ENCODE measurements around the gene ZNF841. TPM values are rescaled to one million over a fixed set of nuclear protein-coding genes. Genes with fewer than 3 reads are reported as not detected.
A peak's percentile ranks its signal among the peaks of the same experiment; 100 is the strongest.

Gene ZNF841
- total RNA-seq, 1 donor from 2014 or later: 14.3 TPM

DNA sequence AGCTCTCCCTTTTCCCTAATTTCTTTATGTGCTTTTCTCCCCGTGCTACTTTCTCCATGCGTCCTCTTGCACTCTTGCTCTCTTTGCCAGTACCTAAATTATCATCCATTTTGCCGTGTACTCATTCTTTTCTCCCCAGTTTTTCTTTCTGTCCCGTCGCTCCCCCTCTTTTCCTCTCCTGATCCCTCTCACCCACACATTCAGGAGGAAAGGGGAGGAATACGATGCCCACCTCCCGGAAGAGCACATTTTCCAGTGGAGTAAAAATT is 43.4 kb upstream of the ZNF841 start:
- Mint-ChIP-seq H3K27ac (ENCODE audit: unreplicated experiment) (peak overlapping the region; percentile 99), H3K9me3 (peaks cover 28% of the 10 kb centered on the region), H3K4me1 (peaks cover 22% of the 10 kb centered on the region), H3K36me3 (ENCODE audit: low read depth) (peaks cover 60% of the 10 kb centered on the region), H3K27me3 (ENCODE audit: low read depth) (no peaks in the 10 kb centered on the region), H3K4me3 (peak overlapping the region; percentile 98)
- DNase-seq (ENCODE audit: low read depth, low spot score): no peak
- no peak for TF ChIP-seq CTCF (conservative IDR thresholded peaks at IDR 0.05)

DNA sequence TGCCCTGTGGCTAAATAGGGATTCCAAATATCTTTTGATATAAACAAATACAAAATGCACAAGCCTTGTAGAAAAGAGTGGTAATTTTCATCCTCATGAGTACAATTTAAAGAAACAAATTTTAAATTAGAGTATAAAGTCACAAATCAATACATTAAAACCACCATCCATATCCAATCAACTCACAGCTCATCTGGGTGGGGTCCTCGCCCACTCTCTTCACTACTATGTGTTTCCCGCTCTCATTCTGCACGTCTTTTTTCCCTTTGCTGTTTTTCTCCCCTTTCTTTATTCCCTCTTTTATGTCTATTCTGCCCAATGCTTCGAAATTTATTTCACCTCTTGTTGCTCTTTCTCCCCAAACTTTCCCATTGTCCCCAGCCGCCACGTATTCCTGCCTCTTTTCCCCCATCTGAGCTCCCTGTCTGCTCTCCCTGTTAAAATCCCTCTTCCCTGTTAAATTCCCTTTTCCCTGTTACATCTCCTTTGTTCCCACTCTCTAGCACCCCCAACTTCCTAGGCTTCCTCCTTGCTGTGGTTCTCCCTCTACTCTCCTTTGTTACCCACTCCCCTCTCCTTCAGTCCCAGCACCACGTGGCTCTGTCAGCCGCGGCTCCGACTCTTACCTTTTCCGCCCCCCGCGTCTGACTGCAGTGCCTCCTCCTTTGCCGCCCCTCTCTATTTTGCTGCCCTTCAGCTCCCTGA is 42.9 kb upstream of the ZNF841 start:
- peak; percentile 54 for DNase-seq (ENCODE audit: low read depth, low spot score)
- Mint-ChIP-seq H3K27ac (ENCODE audit: unreplicated experiment) (peak overlapping the region; percentile 99), H3K4me1 (peaks cover 22% of the 10 kb centered on the region), H3K9me3 (peaks cover 30% of the 10 kb centered on the region), H3K27me3 (ENCODE audit: low read depth) (no peaks in the 10 kb centered on the region), H3K4me3 (peak overlapping the region; percentile 98), H3K36me3 (ENCODE audit: low read depth) (peaks cover 63% of the 10 kb centered on the region)
- no peak for TF ChIP-seq CTCF (conservative IDR thresholded peaks at IDR 0.05)

DNA sequence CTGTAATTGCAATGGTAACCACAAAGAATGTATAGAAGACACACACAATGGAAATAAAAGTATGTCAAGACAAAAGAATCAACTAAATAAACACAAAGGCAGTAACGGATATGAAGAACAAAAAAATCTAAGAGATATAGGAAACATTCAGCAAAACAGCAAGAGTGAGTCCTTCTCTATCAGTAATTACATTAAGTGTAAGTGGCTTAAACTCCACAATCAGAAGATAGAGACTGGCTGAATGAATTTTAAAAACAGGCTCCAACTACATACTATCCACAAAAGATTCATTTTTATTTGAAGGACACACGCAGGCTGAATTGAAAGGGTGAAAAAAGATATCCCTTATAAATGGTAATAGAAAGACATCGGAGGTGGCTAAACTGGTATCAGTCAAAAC is 24.7 kb upstream of the ZNF841 start:
- no peaks in the 10 kb centered on the region for H3K4me1 Mint-ChIP-seq
- no peak for TF ChIP-seq CTCF (conservative IDR thresholded peaks at IDR 0.05)
- H3K36me3 Mint-ChIP-seq (ENCODE audit: low read depth): peaks cover 91% of the 10 kb centered on the region
- DNase-seq (ENCODE audit: low read depth, low spot score): no peak
- H3K9me3 Mint-ChIP-seq: peaks cover 48% of the 10 kb centered on the region
- no peak overlapping the region for H3K27ac Mint-ChIP-seq (ENCODE audit: unreplicated experiment)
- no peak overlapping the region for H3K4me3 Mint-ChIP-seq
- no peaks in the 10 kb centered on the region for H3K27me3 Mint-ChIP-seq (ENCODE audit: low read depth)

DNA sequence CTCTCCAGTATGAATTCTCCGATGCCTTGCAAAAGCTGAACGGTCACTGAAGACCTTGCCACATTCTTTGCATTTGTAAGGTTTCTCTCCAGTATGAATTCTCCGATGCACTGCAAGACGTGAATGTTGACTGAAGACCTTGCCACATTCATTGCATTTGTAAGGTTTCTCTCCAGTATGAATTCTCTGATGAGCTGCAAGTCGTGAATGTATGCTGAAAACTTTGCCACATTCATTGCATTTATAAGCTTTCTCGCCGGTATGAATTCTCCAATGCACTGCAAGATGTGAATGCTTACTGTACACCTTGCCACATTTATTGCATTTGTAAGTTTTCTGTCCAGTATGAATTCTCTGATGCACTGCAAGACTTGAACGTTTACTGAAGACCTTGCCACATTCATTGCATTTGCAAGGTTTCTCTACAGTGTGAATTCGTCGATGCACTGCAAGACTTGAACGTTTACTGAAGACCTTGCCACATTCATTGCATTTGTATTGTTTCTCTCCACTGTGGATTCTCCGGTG is 20.0 kb upstream of the ZNF841 start:
- Mint-ChIP-seq H3K4me1 (no peaks in the 10 kb centered on the region), H3K36me3 (ENCODE audit: low read depth) (peaks cover 88% of the 10 kb centered on the region), H3K27ac (ENCODE audit: unreplicated experiment) (no peak overlapping the region), H3K9me3 (peaks cover 53% of the 10 kb centered on the region), H3K27me3 (ENCODE audit: low read depth) (no peaks in the 10 kb centered on the region), H3K4me3 (no peak overlapping the region)
- no peak for DNase-seq (ENCODE audit: low read depth, low spot score)
- no peak for TF ChIP-seq CTCF (conservative IDR thresholded peaks at IDR 0.05)

GRCh38 chr19:52114691-52115090 is 19.1 kb upstream of the ZNF841 start:
- peaks cover 87% of the 10 kb centered on the region for H3K36me3 Mint-ChIP-seq (ENCODE audit: low read depth)
- H3K4me1 Mint-ChIP-seq: no peaks in the 10 kb centered on the region
- no peak for TF ChIP-seq CTCF (conservative IDR thresholded peaks at IDR 0.05)
- no peak for DNase-seq (ENCODE audit: low read depth, low spot score)
- H3K4me3 Mint-ChIP-seq: no peak overlapping the region
- no peak overlapping the region for H3K27ac Mint-ChIP-seq (ENCODE audit: unreplicated experiment)
- no peaks in the 10 kb centered on the region for H3K27me3 Mint-ChIP-seq (ENCODE audit: low read depth)
- peaks cover 50% of the 10 kb centered on the region for H3K9me3 Mint-ChIP-seq

Measured in neural crest cell (in vitro differentiated cells).